Mononuclear cell (primary cell): ENCODE data around the gene TSPAN14. TPM values are rescaled to one million over a fixed set of nuclear protein-coding genes. Genes with fewer than 3 reads are reported as not detected.
"Not testable (repeated sequence)": the region's sequence is repeated elsewhere in the genome, so short reads cannot be mapped to it uniquely, and the experiment has no call there.

Source experiments
- H3K27me3 ChIP-seq: 2 replicates; pipeline ENCODE4 v1.6.0; 2011; ENCODE audit warnings: low read length, control low read depth; ENCODE audit not compliant: insufficient read depth
- H3K4me1 ChIP-seq: 2 replicates; pipeline ENCODE4 v1.5.1; 2011; ENCODE audit warnings: mild to moderate bottlenecking, low read length, control low read depth; ENCODE audit not compliant: insufficient read depth
- H3K4me3 ChIP-seq: 2 replicates; pipeline ENCODE4 v1.5.1; 2011; ENCODE audit warnings: mild to moderate bottlenecking, low read length, moderate library complexity
- H3K9me3 ChIP-seq: 2 replicates; pipeline ENCODE4 v1.5.1; 2011; ENCODE audit warnings: low read depth, mild to moderate bottlenecking, control low read depth, low read length
- total RNA-seq: library from RNA; depleted of rRNA; stranded (reverse); fragments of >200 nt; gene quantifications from one replicate; pipeline ENCODE4 v1.2.3, GENCODE V29; 2012

Gene TSPAN14
- total RNA-seq, 1 donor: 65.4 TPM

GRCh38 chr10:80522756-80523363, 68.8 kb downstream of the TSPAN14 start:
- Histone ChIP-seq H3K4me1 (peaks cover 64% of the 10 kb centered on the region), H3K27me3 (no peaks in the 10 kb centered on the region), H3K4me3 (no peak overlapping the region), H3K9me3 (no peaks in the 10 kb centered on the region)

DNA sequence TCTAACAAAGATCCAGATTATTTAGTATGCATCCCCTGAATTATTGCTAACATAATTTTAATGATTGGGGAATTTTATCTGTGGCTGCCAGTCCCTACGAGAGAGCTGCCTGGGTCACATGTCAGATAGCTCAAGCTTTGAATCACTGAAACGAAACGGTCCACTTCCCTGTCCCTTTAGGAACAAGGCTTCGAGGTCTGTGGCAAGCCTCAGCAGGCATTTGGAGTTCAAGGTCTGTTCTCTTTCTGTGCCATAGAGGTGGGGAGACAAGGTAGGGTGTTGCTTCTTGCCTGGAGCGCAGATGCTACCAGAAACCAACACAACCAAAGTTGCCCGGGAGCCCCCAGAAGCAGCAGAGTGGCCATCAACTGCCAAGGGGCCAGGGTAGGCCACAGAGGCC, 69.7 kb downstream of the TSPAN14 start:
- Histone ChIP-seq H3K27me3 (no peaks in the 10 kb centered on the region), H3K4me3 (no peak overlapping the region), H3K9me3 (no peaks in the 10 kb centered on the region), H3K4me1 (peaks cover 64% of the 10 kb centered on the region)

- H3K4me3 ChIP-seq: no peak overlapping the region
- peaks cover 66% of the 10 kb centered on the region for H3K4me1 ChIP-seq
- no peaks in the 10 kb centered on the region for H3K27me3 ChIP-seq
- H3K9me3 ChIP-seq: no peaks in the 10 kb centered on the region
Measured at GRCh38 chr10:80524190-80524909, 70.2 kb downstream of the TSPAN14 start.

DNA sequence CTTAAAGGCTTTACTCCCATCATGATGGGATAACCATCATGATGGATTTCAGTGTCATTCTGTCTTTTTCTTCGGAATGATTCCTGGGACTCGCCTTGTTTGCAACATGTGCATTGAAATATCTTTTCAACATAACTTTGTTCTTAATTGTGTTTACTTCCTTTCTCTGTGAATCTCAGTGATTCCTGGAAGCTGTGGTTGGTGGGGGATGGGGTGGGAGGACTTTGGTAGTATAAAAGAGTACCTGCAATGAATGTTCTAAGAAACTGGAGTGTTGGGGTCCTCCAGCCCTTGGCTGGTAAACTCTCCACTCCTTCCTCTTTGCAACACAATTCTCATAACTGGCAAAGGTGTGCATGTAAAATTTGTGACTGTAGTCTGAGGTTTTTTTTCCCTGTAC, 72.1 kb downstream of the TSPAN14 start:
- Histone ChIP-seq H3K27me3 (no peaks in the 10 kb centered on the region), H3K4me3 (no peak overlapping the region), H3K4me1 (peaks cover 82% of the 10 kb centered on the region), H3K9me3 (no peaks in the 10 kb centered on the region)

GRCh38 chr10:80526742-80527141, 72.6 kb downstream of the TSPAN14 start:
- H3K4me3 ChIP-seq: no peak overlapping the region
- no peaks in the 10 kb centered on the region for H3K27me3 ChIP-seq
- peaks cover 82% of the 10 kb centered on the region for H3K4me1 ChIP-seq
- no peaks in the 10 kb centered on the region for H3K9me3 ChIP-seq

- Histone ChIP-seq H3K4me3 (no peak overlapping the region), H3K9me3 (no peaks in the 10 kb centered on the region), H3K4me1 (peaks cover 76% of the 10 kb centered on the region), H3K27me3 (no peaks in the 10 kb centered on the region)
Measured at GRCh38 chr10:80528185-80528700, 74.1 kb downstream of the TSPAN14 start.

GRCh38 chr10:80528901-80529300, 74.8 kb downstream of the TSPAN14 start:
- no peaks in the 10 kb centered on the region for H3K9me3 ChIP-seq
- no peaks in the 10 kb centered on the region for H3K27me3 ChIP-seq
- no peak overlapping the region for H3K4me3 ChIP-seq
- H3K4me1 ChIP-seq: peaks cover 69% of the 10 kb centered on the region

- H3K27me3 ChIP-seq: no peaks in the 10 kb centered on the region
- no peaks in the 10 kb centered on the region for H3K9me3 ChIP-seq
- H3K4me1 ChIP-seq: peaks cover 62% of the 10 kb centered on the region
- no peak overlapping the region for H3K4me3 ChIP-seq
Measured at GRCh38 chr10:80529604-80530003, 75.5 kb downstream of the TSPAN14 start.

DNA sequence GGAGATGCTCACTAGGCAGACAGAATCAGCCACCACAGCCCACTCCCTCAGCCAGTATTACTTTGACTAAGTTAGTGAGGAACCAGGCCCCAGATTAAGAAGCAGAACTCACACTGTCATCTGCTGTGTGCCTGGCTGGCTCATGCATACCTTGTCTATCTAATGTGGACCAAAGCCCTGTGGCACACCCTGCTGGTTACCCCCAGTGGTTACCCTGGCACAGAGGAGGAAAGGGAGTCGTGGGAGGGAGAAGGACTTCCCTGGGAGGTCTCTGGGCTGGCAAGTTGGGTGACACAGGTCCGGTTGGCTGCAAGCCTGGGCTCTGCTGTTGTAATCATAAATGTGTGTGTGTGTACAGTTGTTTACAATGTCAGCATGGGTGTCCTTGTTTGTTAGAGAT, 76.1 kb downstream of the TSPAN14 start:
- Histone ChIP-seq H3K27me3 (no peaks in the 10 kb centered on the region), H3K4me3 (no peak overlapping the region), H3K9me3 (no peaks in the 10 kb centered on the region), H3K4me1 (peaks cover 58% of the 10 kb centered on the region)

GRCh38 chr10:80530816-80531215, 76.7 kb downstream of the TSPAN14 start:
- Histone ChIP-seq H3K4me3 (no peak overlapping the region), H3K4me1 (peaks cover 58% of the 10 kb centered on the region)

DNA sequence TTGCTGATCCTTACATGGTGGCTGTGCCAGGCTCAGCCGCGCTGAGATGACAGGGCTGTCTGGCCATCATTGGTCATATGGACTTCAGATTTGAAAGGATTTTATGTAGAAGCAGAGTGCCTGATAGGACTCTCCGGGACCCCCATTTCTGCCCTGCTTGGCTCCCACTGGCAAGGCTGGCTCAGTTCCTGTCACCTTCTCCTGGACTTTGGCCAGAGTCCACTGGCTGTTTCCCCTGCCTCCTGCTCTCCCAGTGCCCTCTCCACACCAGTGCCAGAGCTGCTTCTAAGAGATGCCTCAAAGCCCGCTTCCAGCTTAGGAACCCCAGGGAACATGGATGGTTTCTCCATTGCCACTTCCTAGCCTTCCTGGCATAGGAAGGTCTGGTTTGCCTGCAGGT, 78.5 kb downstream of the TSPAN14 start:
- Histone ChIP-seq H3K4me1 (peaks cover 47% of the 10 kb centered on the region), H3K27me3 (no peaks in the 10 kb centered on the region), H3K4me3 (no peak overlapping the region), H3K9me3 (no peaks in the 10 kb centered on the region)

More at GRCh38 chr10:80530816-80531215, 76.7 kb downstream of the TSPAN14 start:
- Histone ChIP-seq H3K27me3 (no peaks in the 10 kb centered on the region), H3K9me3 (no peaks in the 10 kb centered on the region)

DNA sequence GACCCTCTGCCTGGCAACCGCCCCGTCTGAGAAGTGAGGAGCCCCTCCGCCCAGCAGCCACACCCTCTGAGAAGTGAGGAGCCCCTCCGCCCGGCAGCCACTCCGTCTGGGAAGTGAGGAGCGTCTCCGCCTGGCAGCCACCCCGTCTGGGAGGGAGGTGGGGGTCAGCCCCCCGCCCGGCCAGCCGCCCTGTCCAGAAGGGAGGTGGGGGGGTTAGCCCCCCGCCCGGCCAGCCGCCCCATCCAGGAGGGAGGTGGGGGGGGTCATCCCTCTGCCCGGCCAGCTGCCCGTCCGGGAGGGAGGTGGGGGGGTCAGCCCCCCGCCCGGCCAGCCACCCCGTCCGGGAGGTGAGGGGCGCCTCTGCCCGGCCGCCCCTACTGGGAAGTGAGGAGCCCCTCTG, 79.9 kb downstream of the TSPAN14 start:
- H3K27me3 ChIP-seq, H3K4me3 ChIP-seq, H3K9me3 ChIP-seq: not testable (repeated sequence)
- H3K4me1 ChIP-seq: peaks cover 32% of the 10 kb centered on the region

DNA sequence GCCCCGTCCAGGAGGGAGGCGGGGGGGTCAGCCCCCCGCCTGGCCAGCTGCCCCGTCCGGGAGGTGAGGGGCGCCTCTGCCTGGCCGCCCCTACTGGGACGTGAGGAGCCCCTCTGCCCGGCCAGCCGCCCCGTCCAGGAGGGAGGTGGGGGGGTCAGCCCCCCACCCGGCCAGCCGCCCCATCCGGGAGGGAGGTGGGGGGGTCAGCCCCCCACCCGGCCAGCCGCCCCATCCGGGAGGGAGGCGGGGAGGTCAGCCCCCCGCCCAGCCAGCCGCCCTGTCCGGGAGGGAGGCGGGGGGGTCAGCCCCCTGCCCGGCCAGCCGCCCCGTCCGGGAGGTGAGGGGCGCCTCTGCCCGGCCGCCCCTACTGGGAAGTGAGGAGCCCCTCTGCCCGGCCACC, 80.5 kb downstream of the TSPAN14 start:
- H3K4me3 ChIP-seq, H3K27me3 ChIP-seq, H3K9me3 ChIP-seq: not testable (repeated sequence)
- H3K4me1 ChIP-seq: peaks cover 26% of the 10 kb centered on the region

- Histone ChIP-seq H3K4me1 (peaks cover 15% of the 10 kb centered on the region), H3K9me3 (no peaks in the 10 kb centered on the region), H3K27me3 (no peaks in the 10 kb centered on the region), H3K4me3 (peak overlapping the region; percentile 44)
Measured at GRCh38 chr10:80535671-80536360, 81.7 kb downstream of the TSPAN14 start.

GRCh38 chr10:80536361-80536835, 82.3 kb downstream of the TSPAN14 start:
- Histone ChIP-seq H3K27me3 (no peaks in the 10 kb centered on the region), H3K9me3 (no peaks in the 10 kb centered on the region), H3K4me3 (peak overlapping the region; percentile 44), H3K4me1 (peaks cover 17% of the 10 kb centered on the region)
